GM12801 (cell line): ENCODE data around the gene P3H2.

ENCODE experiments used
- CTCF ChIP-seq: IDR thresholded peaks from one replicate; pipeline ENCODE4 v1.5.1; 2011; ENCODE audit warnings: control low read depth; ENCODE audit not compliant: insufficient read length; ENCODE audit errors: extremely low read depth

The P3H2 gene

GRCh38 chr3:190044974-190045373, 75.7 kb downstream of the P3H2 start:
- no peak for TF ChIP-seq CTCF

- no peak for TF ChIP-seq CTCF
Measured at GRCh38 chr3:190044142-190044541, 76.6 kb downstream of the P3H2 start.

GRCh38 chr3:190043741-190044140, 77.0 kb downstream of the P3H2 start:
- TF ChIP-seq CTCF, result no peak

- no peak for TF ChIP-seq CTCF
Measured at GRCh38 chr3:190042558-190042957, 78.1 kb downstream of the P3H2 start.

- TF ChIP-seq CTCF, result no peak
Measured at GRCh38 chr3:190041333-190042041, 79.2 kb downstream of the P3H2 start.

GRCh38 chr3:190040145-190040544, 80.6 kb downstream of the P3H2 start:
- TF ChIP-seq CTCF, result no peak

- no peak for TF ChIP-seq CTCF
Measured at GRCh38 chr3:190038050-190038933, 82.4 kb downstream of the P3H2 start.
